ENCODE measurements around the gene SHQ1.
A peak's percentile ranks its signal among the peaks of the same experiment; 100 is the strongest.
"Not testable (repeated sequence)": the region's sequence is repeated elsewhere in the genome, so short reads cannot be mapped to it uniquely, and the experiment has no call there.

SHQ1 gene

GRCh38 chr3:72798552-72799195, 49.6 kb downstream of the SHQ1 start:
- DNase-seq = peak; percentile 9

- DNase-seq = peak; percentile 57
Measured at GRCh38 chr3:72797773-72798543, 50.3 kb downstream of the SHQ1 start.

GRCh38 chr3:72794079-72794478, 54.2 kb downstream of the SHQ1 start:
- no peak for DNase-seq

- DNase-seq = peak; percentile 9
Measured at GRCh38 chr3:72791161-72791560, 57.1 kb downstream of the SHQ1 start.

- no peak for DNase-seq
Measured at GRCh38 chr3:72789786-72790185, 58.5 kb downstream of the SHQ1 start.

- DNase-seq = not testable (repeated sequence)
Measured at GRCh38 chr3:72788232-72788631, 60.0 kb downstream of the SHQ1 start.

GRCh38 chr3:72786668-72787067, 61.6 kb downstream of the SHQ1 start:
- no peak for DNase-seq

GRCh38 chr3:72784226-72784625, 64.0 kb downstream of the SHQ1 start:
- no peak for DNase-seq

- DNase-seq = no peak
Measured at GRCh38 chr3:72782521-72782920, 65.7 kb downstream of the SHQ1 start.

GRCh38 chr3:72769758-72770540, 78.3 kb downstream of the SHQ1 start:
- no peak for DNase-seq

- no peak for DNase-seq
Measured at GRCh38 chr3:72768936-72769335, 79.3 kb downstream of the SHQ1 start.

- no peak for DNase-seq
Measured at GRCh38 chr3:72768481-72768880, 79.8 kb downstream of the SHQ1 start.

GRCh38 chr3:72768006-72768441, 80.2 kb downstream of the SHQ1 start:
- no peak for DNase-seq

GRCh38 chr3:72766866-72767265, 81.4 kb downstream of the SHQ1 start:
- DNase-seq = peak; percentile 3

- peak; percentile 45 for DNase-seq
Measured at GRCh38 chr3:72763751-72764440, 84.3 kb downstream of the SHQ1 start.

- no peak for DNase-seq
Measured at GRCh38 chr3:72761410-72761809, 86.8 kb downstream of the SHQ1 start.

- no peak for DNase-seq
Measured at GRCh38 chr3:72760225-72760624, 88.0 kb downstream of the SHQ1 start.

- peak; percentile 57 for DNase-seq
Measured at GRCh38 chr3:72756900-72757299, 91.3 kb downstream of the SHQ1 start.

GRCh38 chr3:72754582-72754981, 93.7 kb downstream of the SHQ1 start:
- no peak for DNase-seq

- DNase-seq = no peak
Measured at GRCh38 chr3:72753495-72753894, 94.8 kb downstream of the SHQ1 start.

- DNase-seq = no peak
Measured at GRCh38 chr3:72750405-72750965, 97.8 kb downstream of the SHQ1 start.

GRCh38 chr3:72748659-72749058, 99.6 kb downstream of the SHQ1 start:
- DNase-seq = no peak
